Measurements from ENCODE around the gene DLG2.

- TF ChIP-seq CTCF (IDR thresholded peaks at IDR 0.05 in 4 of 5, conservative IDR thresholded peaks at IDR 0.05 in 1 of 5) (no peak), POLR2A (IDR thresholded peaks at IDR 0.05) (no peak)
Measured at GRCh38 chr11:83941050-83941449, 1686.1 kb downstream of the DLG2 start.
